Calu3 (cell line): ENCODE results near the gene NPTX2. TPM values are rescaled to one million over a fixed set of nuclear protein-coding genes. Genes with fewer than 3 reads are reported as not detected.
"Not testable (repeated sequence)": the region's sequence is repeated elsewhere in the genome, so short reads cannot be mapped to it uniquely, and the experiment has no call there.

Source experiments
- BruUV-seq: library from RNA; stranded (reverse); fragments of 400-500 nt; replicated peaks from 2 replicates; lab custom pipeline; 2021; lab: Mats Ljungman, UMichigan
- CTCF ChIA-PET: fragments of 300-600 bp; sonication (Branson Sonifier 250); formaldehyde crosslinking; loops from one replicate; lab custom pipeline; 2022; ENCODE audit warnings: antibody characterized with exemption; lab: Charles Lee
- DNase-seq: peaks from one replicate; pipeline ENCODE4 v3.0.0; 2022
- H3K27ac Mint-ChIP-seq: one replicate; pipeline ENCODE4 v1.8.0; 2022; ENCODE audit warnings: mixed read lengths; ENCODE audit not compliant: unreplicated experiment
- H3K27me3 Mint-ChIP-seq: one replicate; pipeline ENCODE4 v1.8.0; 2022; ENCODE audit warnings: mixed read lengths; ENCODE audit not compliant: unreplicated experiment
- H3K36me3 Mint-ChIP-seq: one replicate; pipeline ENCODE4 v1.8.0; 2022; ENCODE audit warnings: mild to moderate bottlenecking, moderate library complexity, mixed read lengths; ENCODE audit not compliant: insufficient read depth, unreplicated experiment
- H3K4me1 Mint-ChIP-seq: one replicate; pipeline ENCODE4 v1.8.0; 2022; ENCODE audit warnings: mild to moderate bottlenecking, low read depth, mixed read lengths; ENCODE audit not compliant: unreplicated experiment
- H3K4me3 Mint-ChIP-seq: one replicate; pipeline ENCODE4 v1.8.0; 2022; ENCODE audit warnings: mild to moderate bottlenecking, low read depth, moderate library complexity, mixed read lengths; ENCODE audit not compliant: unreplicated experiment
- H3K9me3 Mint-ChIP-seq: one replicate; pipeline ENCODE4 v1.8.0; 2022; ENCODE audit warnings: low read depth, mixed read lengths; ENCODE audit not compliant: unreplicated experiment
- intact Hi-C: fragments of 100-400 bp; cut with micrococcal nuclease; formaldehyde crosslinking; loops from one replicate; pipeline ENCODE4 v1.10.0; 2022; ENCODE audit not compliant: unreplicated experiment
- total RNA-seq: library from RNA; stranded (reverse); gene quantifications from 2 replicates; pipeline ENCODE4 v1.2.3, GENCODE V29; 2022
- TF ChIP-seq, protein P1 (sequence below): fragments of 200-600 bp; IDR thresholded peaks from one replicate; pipeline ENCODE4 v1.8.0; 2022; ENCODE audit warnings: antibody characterized with exemption; ENCODE audit not compliant: unreplicated experiment

NPTX2 gene
- total RNA-seq, 1 experiment from 2014 or later: not detected

DNA sequence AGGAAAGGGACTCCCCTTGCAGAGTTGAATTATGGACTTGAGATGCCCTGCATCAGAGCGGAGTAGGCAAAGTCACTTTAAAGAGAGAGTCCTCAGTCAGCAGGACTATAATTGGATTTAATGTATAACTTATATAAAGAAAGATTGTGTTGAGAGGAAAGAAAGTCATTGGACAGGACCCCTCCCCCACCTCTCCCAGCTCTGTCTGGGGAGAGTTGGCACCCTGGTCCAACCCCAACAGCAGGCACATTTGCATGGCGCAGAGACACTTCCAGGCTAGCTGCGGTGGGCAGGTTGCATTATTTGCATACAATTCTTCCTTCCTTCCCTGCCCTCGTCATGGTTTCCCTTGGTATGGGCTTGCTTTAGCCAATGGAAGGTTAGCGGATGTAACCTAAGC lies 46.1 kb upstream of the NPTX2 start:
- peaks cover 9% of the 10 kb centered on the region for H3K27me3 Mint-ChIP-seq
- H3K4me1 Mint-ChIP-seq: no peaks in the 10 kb centered on the region
- no TSS peak for BruUV-seq
- intact Hi-C loops: no loop called here
- peaks cover 3% of the 10 kb centered on the region for H3K9me3 Mint-ChIP-seq
- no peak overlapping the region for H3K27ac Mint-ChIP-seq
- no peaks in the 10 kb centered on the region for H3K36me3 Mint-ChIP-seq
- DNase-seq: no peak
- CTCF ChIA-PET: no interaction called here
- TF ChIP-seq, protein P1, sequence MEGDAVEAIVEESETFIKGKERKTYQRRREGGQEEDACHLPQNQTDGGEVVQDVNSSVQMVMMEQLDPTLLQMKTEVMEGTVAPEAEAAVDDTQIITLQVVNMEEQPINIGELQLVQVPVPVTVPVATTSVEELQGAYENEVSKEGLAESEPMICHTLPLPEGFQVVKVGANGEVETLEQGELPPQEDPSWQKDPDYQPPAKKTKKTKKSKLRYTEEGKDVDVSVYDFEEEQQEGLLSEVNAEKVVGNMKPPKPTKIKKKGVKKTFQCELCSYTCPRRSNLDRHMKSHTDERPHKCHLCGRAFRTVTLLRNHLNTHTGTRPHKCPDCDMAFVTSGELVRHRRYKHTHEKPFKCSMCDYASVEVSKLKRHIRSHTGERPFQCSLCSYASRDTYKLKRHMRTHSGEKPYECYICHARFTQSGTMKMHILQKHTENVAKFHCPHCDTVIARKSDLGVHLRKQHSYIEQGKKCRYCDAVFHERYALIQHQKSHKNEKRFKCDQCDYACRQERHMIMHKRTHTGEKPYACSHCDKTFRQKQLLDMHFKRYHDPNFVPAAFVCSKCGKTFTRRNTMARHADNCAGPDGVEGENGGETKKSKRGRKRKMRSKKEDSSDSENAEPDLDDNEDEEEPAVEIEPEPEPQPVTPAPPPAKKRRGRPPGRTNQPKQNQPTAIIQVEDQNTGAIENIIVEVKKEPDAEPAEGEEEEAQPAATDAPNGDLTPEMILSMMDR: no peak
- H3K4me3 Mint-ChIP-seq: no peak overlapping the region

DNA sequence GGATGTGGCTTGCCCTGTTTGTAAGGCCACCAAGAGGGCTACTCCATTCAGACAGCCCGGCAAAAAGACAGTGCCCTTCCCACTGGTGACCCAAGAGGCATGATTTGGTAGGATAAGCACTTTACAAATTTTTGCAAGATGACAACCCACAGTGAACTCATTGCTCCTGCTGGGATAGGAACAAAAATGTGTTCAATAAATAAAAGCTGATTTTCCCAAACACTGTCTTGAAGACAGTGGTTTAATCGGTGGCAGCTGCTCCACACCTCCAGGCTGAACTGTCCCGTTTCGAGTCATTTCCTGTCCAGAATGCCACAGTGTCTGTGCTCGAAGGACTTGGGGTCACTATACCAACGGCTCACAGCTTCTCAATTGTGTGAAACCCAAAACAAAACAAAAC lies 45.1 kb upstream of the NPTX2 start:
- H3K36me3 Mint-ChIP-seq: no peaks in the 10 kb centered on the region
- CTCF ChIA-PET: no interaction called here
- intact Hi-C loops: no loop called here
- DNase-seq: no peak
- no peak overlapping the region for H3K27ac Mint-ChIP-seq
- no peaks in the 10 kb centered on the region for H3K27me3 Mint-ChIP-seq
- TF ChIP-seq, protein P1: no peak
- no peaks in the 10 kb centered on the region for H3K4me1 Mint-ChIP-seq
- no peak overlapping the region for H3K4me3 Mint-ChIP-seq
- no TSS peak for BruUV-seq
- peaks cover 6% of the 10 kb centered on the region for H3K9me3 Mint-ChIP-seq

DNA sequence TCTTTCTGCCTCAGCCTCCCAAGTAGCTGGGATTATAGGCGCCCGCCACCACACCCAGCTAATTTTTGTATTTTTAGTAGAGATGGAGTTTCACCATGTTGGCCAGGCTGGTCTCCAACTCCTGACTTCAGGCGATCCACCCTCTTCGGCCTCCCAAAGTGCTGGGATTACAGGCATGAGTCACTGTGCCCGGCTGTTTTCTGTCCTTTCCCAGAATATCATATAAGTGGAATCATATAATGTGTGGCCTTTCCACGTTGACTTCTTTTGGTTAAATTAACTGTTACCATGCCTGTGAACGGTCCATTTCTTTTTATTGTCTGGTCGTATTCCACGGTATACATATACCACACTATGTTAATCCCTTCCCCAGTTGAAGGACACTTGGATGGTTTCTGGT lies 44.4 kb upstream of the NPTX2 start:
- intact Hi-C loops, H3K36me3 Mint-ChIP-seq, BruUV-seq, DNase-seq, H3K4me3 Mint-ChIP-seq, H3K27ac Mint-ChIP-seq, CTCF ChIA-PET, H3K27me3 Mint-ChIP-seq, H3K4me1 Mint-ChIP-seq, H3K9me3 Mint-ChIP-seq: not testable (repeated sequence)

DNA sequence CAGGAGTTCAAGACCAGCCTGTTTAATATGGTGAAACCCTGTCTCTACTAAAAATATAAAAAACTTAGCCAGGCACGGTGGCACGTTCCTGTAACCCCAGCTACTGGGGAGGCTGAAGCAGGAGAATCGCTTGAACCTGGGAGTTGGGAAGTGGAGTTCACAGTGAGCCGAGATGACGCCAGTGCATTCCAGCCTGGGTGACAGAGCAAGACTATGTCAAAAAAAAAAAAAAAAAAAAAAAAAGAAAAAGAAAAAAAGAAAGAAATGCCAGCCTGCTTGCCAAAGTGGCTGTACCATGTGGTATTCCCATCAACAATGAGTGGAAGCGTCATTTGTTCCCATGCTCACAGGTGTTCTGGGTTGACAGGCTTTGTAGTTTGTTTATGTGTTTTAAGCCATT lies 43.3 kb upstream of the NPTX2 start:
- H3K4me3 Mint-ChIP-seq: no peak overlapping the region
- no peaks in the 10 kb centered on the region for H3K4me1 Mint-ChIP-seq
- TF ChIP-seq, protein P1: no peak
- BruUV-seq: no TSS peak
- no peaks in the 10 kb centered on the region for H3K36me3 Mint-ChIP-seq
- intact Hi-C loops: no loop called here
- no peak overlapping the region for H3K27ac Mint-ChIP-seq
- peaks cover 6% of the 10 kb centered on the region for H3K9me3 Mint-ChIP-seq
- CTCF ChIA-PET: no interaction called here
- H3K27me3 Mint-ChIP-seq: no peaks in the 10 kb centered on the region
- DNase-seq: no peak

DNA sequence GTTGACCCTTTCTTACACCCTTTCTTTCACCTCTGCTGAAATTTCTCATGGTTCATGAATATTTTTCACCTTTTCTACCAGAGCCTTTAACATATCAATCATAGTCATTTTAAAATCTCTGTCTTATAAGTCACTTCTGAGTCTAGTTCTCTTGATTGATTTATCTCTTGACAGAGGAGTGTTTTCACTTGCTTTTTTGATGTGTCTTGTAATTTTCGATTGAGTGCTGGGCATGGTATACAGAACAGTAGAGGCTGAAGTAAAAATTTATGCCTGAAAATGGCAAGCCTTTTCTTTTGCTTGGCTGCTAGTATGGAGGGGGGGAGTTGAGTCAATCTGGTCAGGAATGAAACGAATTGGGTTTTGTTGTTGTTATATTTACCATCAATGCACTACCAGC lies 41.2 kb upstream of the NPTX2 start:
- no peaks in the 10 kb centered on the region for H3K4me1 Mint-ChIP-seq
- CTCF ChIA-PET: no interaction called here
- no peak overlapping the region for H3K4me3 Mint-ChIP-seq
- H3K9me3 Mint-ChIP-seq: peaks cover 6% of the 10 kb centered on the region
- no peaks in the 10 kb centered on the region for H3K36me3 Mint-ChIP-seq
- H3K27ac Mint-ChIP-seq: no peak overlapping the region
- intact Hi-C loops: no loop called here
- DNase-seq: no peak
- TF ChIP-seq, protein P1: no peak
- peaks cover 4% of the 10 kb centered on the region for H3K27me3 Mint-ChIP-seq
- BruUV-seq: no TSS peak
